ENCODE measurements around the gene CYP4Z1. TPM values are rescaled to one million over a fixed set of nuclear protein-coding genes. Genes with fewer than 3 reads are reported as not detected.

CYP4Z1 gene, protein sequence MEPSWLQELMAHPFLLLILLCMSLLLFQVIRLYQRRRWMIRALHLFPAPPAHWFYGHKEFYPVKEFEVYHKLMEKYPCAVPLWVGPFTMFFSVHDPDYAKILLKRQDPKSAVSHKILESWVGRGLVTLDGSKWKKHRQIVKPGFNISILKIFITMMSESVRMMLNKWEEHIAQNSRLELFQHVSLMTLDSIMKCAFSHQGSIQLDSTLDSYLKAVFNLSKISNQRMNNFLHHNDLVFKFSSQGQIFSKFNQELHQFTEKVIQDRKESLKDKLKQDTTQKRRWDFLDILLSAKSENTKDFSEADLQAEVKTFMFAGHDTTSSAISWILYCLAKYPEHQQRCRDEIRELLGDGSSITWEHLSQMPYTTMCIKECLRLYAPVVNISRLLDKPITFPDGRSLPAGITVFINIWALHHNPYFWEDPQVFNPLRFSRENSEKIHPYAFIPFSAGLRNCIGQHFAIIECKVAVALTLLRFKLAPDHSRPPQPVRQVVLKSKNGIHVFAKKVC
- not detected in 2 replicates for polyA plus RNA-seq (2012; rRNA removed)
- not detected in 2 replicates for polyA plus RNA-seq (2012; cell fraction: cytosol; rRNA removed)
- polyA plus RNA-seq (2012; cell fraction: nucleus; rRNA removed), result 0.05 TPM in 1 of 2 replicates, not detected in the other

DNA sequence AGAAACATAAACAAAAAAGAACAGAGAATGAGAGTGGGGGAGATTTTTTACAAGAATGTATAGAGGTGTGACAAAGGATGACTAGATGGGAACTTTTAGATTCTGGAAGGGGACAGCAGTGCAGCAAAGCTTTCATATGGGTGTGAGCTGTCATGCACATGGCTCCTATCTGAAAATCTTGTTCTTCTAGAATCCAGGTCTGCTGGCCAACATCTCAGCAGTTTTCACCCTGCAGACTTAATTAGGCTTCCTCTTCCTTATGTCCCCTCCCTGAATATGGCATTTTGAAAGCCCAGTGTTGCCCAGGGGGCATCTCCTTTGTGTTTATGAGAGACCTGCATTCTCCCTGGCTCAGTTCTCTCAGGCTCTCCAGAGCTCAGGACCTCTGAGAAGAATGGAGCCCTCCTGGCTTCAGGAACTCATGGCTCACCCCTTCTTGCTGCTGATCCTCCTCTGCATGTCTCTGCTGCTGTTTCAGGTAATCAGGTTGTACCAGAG, at the start of gene CYP4Z1:
Gene CYP4Z1 (plus strand): TSS at position 135 of the 498 bp plus-strand sequence. CDS start 260 bp downstream, at position 395.
- Histone ChIP-seq H3K9ac (no peak within 1 kb of the TSS), H4K20me1 (ENCODE audit: insufficient read depth) (no peaks in the 10 kb centered on the region), H3K27ac (ENCODE audit: low read depth in 2 of 2, low read length in 1 of 2) (no peak within 1 kb of the TSS), H3K9me2 (no peaks in the 10 kb centered on the region), H3K36me3 (replicated peaks in 1 of 2; ENCODE audit: control insufficient read depth in 1 of 2, insufficient read depth in 2 of 2, low read length in 1 of 2) (no peaks in the 10 kb centered on the region), H3K79me2 (ENCODE audit: insufficient read depth) (no peaks in the 10 kb centered on the region), H3K9me3 (no peaks in the 10 kb centered on the region), H2AFZ (ENCODE audit: low read depth) (no peak within 1 kb of the TSS), H3K4me3 (ENCODE audit: low read depth in 2 of 2, low read length in 1 of 2) (no peak within 1 kb of the TSS), H3K27me3 (ENCODE audit: insufficient read depth) (no peaks in the 10 kb centered on the region), H3K4me1 (ENCODE audit: control insufficient read depth in 1 of 2, insufficient read depth in 2 of 2, low read depth in 1 of 2, low read length in 1 of 2) (no peaks in the 10 kb centered on the region), H3K4me2 (no peak within 1 kb of the TSS), H3F3A (replicated peaks; ENCODE audit: insufficient read depth) (no peaks in the 10 kb centered on the region)
- CTCF ChIA-PET, result no interaction called here
- no peak for DNase-seq
- POLR2A ChIA-PET, result no interaction called here
- TF ChIP-seq CHD2 (IDR thresholded peaks at IDR 0.05; ENCODE audit: low read length, partially characterized antibody), result no peak
- TF ChIP-seq, protein P1, sequence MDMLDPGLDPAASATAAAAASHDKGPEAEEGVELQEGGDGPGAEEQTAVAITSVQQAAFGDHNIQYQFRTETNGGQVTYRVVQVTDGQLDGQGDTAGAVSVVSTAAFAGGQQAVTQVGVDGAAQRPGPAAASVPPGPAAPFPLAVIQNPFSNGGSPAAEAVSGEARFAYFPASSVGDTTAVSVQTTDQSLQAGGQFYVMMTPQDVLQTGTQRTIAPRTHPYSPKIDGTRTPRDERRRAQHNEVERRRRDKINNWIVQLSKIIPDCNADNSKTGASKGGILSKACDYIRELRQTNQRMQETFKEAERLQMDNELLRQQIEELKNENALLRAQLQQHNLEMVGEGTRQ (IDR thresholded peaks at IDR 0.05; ENCODE audit: borderline replicate concordance, low read depth, low read length), result no peak
- TF ChIP-seq YY1 (IDR thresholded peaks at IDR 0.05; ENCODE audit: low read depth), result no peak
- no peak for TF ChIP-seq TAF1 (IDR thresholded peaks at IDR 0.05; ENCODE audit: borderline replicate concordance, low read depth, low read length)
- no peak for TF ChIP-seq POLR2AphosphoS5 (IDR thresholded peaks at IDR 0.05; ENCODE audit: low read depth, low read length)
- TF ChIP-seq, protein P2, sequence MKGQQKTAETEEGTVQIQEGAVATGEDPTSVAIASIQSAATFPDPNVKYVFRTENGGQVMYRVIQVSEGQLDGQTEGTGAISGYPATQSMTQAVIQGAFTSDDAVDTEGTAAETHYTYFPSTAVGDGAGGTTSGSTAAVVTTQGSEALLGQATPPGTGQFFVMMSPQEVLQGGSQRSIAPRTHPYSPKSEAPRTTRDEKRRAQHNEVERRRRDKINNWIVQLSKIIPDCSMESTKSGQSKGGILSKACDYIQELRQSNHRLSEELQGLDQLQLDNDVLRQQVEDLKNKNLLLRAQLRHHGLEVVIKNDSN (IDR thresholded peaks at IDR 0.05; ENCODE audit: borderline replicate concordance, low read depth), result no peak
- TF ChIP-seq RFX5 (IDR thresholded peaks at IDR 0.05; ENCODE audit: low read length), result no peak
- no peak for TF ChIP-seq NFIC (IDR thresholded peaks at IDR 0.05; ENCODE audit: borderline replicate concordance)
- no peak for TF ChIP-seq GATA2 (CRISPR knock-in tag; IDR thresholded peaks at IDR 0.05)
- TF ChIP-seq, protein P3, sequence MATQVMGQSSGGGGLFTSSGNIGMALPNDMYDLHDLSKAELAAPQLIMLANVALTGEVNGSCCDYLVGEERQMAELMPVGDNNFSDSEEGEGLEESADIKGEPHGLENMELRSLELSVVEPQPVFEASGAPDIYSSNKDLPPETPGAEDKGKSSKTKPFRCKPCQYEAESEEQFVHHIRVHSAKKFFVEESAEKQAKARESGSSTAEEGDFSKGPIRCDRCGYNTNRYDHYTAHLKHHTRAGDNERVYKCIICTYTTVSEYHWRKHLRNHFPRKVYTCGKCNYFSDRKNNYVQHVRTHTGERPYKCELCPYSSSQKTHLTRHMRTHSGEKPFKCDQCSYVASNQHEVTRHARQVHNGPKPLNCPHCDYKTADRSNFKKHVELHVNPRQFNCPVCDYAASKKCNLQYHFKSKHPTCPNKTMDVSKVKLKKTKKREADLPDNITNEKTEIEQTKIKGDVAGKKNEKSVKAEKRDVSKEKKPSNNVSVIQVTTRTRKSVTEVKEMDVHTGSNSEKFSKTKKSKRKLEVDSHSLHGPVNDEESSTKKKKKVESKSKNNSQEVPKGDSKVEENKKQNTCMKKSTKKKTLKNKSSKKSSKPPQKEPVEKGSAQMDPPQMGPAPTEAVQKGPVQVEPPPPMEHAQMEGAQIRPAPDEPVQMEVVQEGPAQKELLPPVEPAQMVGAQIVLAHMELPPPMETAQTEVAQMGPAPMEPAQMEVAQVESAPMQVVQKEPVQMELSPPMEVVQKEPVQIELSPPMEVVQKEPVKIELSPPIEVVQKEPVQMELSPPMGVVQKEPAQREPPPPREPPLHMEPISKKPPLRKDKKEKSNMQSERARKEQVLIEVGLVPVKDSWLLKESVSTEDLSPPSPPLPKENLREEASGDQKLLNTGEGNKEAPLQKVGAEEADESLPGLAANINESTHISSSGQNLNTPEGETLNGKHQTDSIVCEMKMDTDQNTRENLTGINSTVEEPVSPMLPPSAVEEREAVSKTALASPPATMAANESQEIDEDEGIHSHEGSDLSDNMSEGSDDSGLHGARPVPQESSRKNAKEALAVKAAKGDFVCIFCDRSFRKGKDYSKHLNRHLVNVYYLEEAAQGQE (IDR thresholded peaks at IDR 0.05; ENCODE audit: low read depth, low read length), result no peak
- no peak for TF ChIP-seq EP300 (IDR thresholded peaks at IDR 0.05; ENCODE audit: borderline replicate concordance in 1 of 2, low read depth in 1 of 2, low read length in 1 of 2)
- no peak for TF ChIP-seq TCF12 (IDR thresholded peaks at IDR 0.05)
- TF ChIP-seq ELF1 (IDR thresholded peaks at IDR 0.05), result no peak
- TF ChIP-seq, protein P4, sequence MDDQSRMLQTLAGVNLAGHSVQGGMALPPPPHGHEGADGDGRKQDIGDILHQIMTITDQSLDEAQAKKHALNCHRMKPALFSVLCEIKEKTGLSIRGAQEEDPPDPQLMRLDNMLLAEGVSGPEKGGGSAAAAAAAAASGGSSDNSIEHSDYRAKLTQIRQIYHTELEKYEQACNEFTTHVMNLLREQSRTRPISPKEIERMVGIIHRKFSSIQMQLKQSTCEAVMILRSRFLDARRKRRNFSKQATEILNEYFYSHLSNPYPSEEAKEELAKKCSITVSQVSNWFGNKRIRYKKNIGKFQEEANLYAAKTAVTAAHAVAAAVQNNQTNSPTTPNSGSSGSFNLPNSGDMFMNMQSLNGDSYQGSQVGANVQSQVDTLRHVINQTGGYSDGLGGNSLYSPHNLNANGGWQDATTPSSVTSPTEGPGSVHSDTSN (IDR thresholded peaks at IDR 0.05), result no peak
- TF ChIP-seq FOSL2 (IDR thresholded peaks at IDR 0.05; ENCODE audit: borderline replicate concordance, low read depth), result no peak
